Stimulated activated CD4-positive, alpha-beta T cell treated with anti-CD3 and anti-CD28 coated beads, Interleukin-15, amount 100 ng/mL, for 24 hours (primary cell): ENCODE data around the gene OLFM2.

Experiments used
- DNase-seq: peaks from one replicate; pipeline ENCODE4 v3.0.0-alpha.2; 2020

The OLFM2 gene

GRCh38 chr19:9906475-9907087 lies 29.7 kb downstream of the OLFM2 start:
- no peak for DNase-seq

- DNase-seq = no peak
These were observed 33.0 kb downstream of the OLFM2 start for GRCh38 chr19:9903336-9903735.

- DNase-seq = no peak
These were observed 34.7 kb downstream of the OLFM2 start for GRCh38 chr19:9901642-9902041.

GRCh38 chr19:9901020-9901419 lies 35.3 kb downstream of the OLFM2 start:
- no peak for DNase-seq

- DNase-seq = no peak
These were observed 44.5 kb downstream of the OLFM2 start for GRCh38 chr19:9891609-9892373.

GRCh38 chr19:9885077-9885552 lies 51.2 kb downstream of the OLFM2 start:
- no peak for DNase-seq

- DNase-seq = no peak
These were observed 52.6 kb downstream of the OLFM2 start for GRCh38 chr19:9883764-9884163.

- DNase-seq = no peak
These were observed 53.0 kb downstream of the OLFM2 start for GRCh38 chr19:9883231-9883758.

- no peak for DNase-seq
These were observed 54.6 kb downstream of the OLFM2 start for GRCh38 chr19:9881720-9882119.

- DNase-seq = no peak
These were observed 57.7 kb downstream of the OLFM2 start for GRCh38 chr19:9878511-9879196.

- no peak for DNase-seq
These were observed 58.4 kb downstream of the OLFM2 start for GRCh38 chr19:9877780-9878510.

GRCh38 chr19:9875796-9876195 lies 60.5 kb downstream of the OLFM2 start:
- DNase-seq = no peak

GRCh38 chr19:9875031-9875627 lies 61.2 kb downstream of the OLFM2 start:
- DNase-seq = no peak

- DNase-seq = no peak
These were observed 63.6 kb downstream of the OLFM2 start for GRCh38 chr19:9872618-9873242.

- DNase-seq = no peak
These were observed 64.5 kb downstream of the OLFM2 start for GRCh38 chr19:9871626-9872338.

GRCh38 chr19:9868983-9869617 lies 67.2 kb downstream of the OLFM2 start:
- DNase-seq = no peak

- DNase-seq = no peak
These were observed 70.4 kb downstream of the OLFM2 start for GRCh38 chr19:9865732-9866501.

GRCh38 chr19:9863759-9864158 lies 72.6 kb downstream of the OLFM2 start:
- peak; percentile 33 for DNase-seq

- no peak for DNase-seq
These were observed 73.4 kb downstream of the OLFM2 start for GRCh38 chr19:9862938-9863337.

- DNase-seq = no peak
These were observed 74.8 kb downstream of the OLFM2 start for GRCh38 chr19:9861503-9861902.
